ENCODE measurements around the gene SMOC1. TPM values are rescaled to one million over a fixed set of nuclear protein-coding genes. Genes with fewer than 3 reads are reported as not detected.
A peak's percentile ranks its signal among the peaks of the same experiment; 100 is the strongest.

SMOC1 gene
- total RNA-seq, 1 experiment from 2014 or later = 1.5 TPM

DNA sequence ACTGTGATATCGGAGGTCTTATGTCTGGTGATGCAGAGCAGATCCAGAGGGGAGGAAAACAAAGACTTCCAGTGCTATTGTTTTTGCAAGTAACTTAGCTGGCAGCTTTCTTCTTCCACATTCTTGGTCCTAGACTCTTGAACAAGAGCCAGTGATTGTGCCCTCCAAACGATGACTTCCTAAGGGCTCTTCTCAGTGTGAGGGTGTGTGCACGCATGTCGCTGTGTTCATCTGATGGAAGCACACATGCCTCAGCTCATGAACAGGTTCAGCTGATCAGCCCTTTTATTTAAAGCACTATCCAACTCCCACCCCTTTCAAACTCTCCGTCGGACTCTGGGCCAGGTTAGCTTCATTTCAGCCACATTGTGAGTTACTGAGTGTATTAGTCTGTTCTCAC lies 59.5 kb downstream of the SMOC1 start:
- no peak for DNase-seq (ENCODE audit: low read depth)

DNA sequence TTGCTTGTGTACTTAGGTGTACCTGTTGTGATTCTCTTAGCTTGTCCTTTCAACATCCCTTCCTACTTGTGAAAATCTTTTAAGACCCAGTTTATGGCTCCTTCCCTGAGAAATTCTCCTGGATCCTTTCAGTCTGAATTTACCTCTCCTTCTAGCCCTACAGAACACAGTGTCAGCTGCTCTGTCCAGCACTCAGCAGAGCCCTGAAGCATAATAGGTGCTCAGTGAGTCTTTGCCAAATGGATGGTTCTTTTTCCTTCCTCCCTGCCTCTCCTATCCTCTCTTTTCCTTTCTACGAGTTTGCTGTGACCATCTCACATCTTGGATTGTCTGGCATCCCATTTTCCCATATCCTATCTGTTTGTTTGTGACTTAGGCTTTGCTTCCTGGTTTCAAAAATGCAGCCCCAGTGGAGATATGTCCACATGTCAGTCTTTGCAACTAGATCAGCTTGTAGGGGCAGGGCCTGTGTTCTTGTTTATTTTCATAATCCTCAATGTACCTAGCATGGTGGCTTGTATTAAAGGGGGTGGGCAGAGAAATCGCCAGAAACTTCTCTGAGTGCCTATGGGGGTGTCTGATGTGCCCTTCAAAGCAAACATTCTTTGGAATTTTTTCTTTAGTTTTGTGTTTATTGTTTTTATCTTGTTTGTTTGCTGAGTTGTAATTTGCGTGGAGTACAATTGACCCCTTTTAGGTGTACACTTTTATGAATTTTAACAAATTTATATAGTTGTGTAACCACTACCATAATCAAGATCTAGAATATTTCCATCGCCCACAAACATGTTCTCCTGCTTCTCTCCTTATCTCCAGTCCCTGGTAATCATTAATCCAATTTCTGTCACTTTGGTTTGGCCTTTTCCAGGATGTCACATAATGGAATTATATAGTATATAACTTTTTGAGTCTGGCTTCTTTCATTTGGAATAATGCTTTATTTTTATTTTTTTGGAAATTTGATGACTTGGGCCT lies 62.8 kb downstream of the SMOC1 start:
- DNase-seq (ENCODE audit: low read depth) = no peak

DNA sequence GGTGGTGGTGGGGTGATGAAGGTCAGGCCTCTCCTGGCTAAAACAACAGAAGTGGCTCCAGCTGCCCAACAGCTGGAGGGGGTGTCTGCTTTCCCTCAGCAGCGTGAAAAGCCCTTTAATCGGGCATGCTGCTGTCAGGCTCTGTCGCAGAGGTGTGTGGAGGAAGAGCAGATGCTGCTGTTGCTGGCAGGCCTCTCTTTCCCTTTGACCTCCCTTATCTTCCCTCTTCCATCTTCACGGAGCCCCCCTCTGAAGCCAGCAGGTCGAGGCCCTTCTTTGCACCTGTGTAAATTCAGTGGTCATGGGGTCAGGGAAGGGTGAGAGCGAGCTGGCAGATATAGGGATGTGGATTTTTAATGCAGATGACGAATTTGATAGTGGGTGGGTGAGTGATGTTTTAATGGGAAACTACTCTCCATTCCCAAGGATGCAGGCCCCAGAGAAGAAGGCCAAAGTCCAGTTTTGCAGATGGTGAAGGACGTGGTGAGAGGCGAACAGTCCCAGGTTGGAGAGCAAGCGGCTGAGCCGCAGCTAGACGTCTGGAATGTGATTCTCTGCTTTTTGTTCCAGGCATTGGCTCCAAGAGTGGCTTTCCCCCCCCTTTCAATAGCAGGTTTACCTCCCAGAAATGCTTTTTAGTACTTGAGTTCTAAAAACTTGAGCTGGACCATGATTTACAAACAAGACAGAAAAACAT lies 64.0 kb downstream of the SMOC1 start:
- no peak for DNase-seq (ENCODE audit: low read depth)

DNA sequence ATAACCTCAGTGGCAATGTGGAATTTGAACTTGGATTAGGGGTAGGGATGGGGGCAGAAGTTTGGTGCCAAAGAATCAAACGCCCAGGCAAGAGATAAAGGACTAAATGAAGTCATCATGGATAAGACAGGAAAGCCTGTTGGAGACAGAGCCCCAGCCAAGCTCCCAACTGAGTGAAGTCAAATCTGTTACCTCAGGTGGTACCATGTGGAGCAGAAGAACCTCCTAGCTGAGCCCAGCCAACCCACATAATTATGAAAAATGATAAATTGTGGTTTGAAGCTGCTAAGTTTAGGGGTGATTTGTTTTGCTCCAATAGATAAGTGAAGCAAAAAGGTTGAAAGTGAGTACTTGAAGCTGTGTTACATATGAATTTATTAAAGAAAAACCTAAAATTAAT lies 66.1 kb downstream of the SMOC1 start:
- no peak for DNase-seq (ENCODE audit: low read depth)

DNA sequence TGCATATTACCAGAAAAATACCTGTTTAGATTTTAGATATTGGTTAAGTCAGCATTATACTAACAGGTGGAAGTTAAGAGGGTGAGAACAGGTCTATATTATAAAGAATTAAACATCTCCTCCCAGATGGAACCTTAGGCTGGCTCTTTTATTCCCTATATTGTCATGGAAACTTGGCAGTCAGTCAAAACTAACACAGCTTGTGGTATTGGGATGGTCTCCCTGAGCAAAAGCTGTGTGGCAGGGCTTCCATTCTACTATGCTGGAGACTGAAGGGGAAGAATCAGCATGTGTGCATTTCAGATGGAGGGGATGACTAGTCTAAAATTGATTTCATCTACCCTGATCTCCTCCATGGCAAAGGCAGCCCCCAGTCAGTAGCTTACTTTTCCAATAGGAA lies 66.7 kb downstream of the SMOC1 start:
- DNase-seq (ENCODE audit: low read depth) = peak; percentile 49

DNA sequence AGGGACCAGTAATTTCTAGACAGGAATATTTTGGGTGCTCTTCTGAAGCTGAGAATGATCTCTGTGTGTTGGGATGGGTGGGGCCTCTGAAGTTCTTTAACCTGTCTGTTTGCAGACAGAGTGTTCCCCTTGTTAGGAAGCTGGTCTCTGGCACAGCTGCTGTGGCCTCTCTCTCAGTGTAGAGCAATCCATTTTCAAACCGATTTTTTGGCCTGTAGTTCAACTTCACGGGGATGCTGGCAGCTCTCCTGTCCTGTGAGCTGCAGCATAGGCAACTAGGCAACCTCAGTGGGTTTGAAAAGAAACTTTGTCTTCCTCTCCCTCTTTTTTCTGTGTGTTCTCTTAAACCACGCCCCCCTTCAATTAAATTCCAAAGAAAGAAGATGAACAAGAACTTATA lies 69.1 kb downstream of the SMOC1 start:
- no peak for DNase-seq (ENCODE audit: low read depth)

DNA sequence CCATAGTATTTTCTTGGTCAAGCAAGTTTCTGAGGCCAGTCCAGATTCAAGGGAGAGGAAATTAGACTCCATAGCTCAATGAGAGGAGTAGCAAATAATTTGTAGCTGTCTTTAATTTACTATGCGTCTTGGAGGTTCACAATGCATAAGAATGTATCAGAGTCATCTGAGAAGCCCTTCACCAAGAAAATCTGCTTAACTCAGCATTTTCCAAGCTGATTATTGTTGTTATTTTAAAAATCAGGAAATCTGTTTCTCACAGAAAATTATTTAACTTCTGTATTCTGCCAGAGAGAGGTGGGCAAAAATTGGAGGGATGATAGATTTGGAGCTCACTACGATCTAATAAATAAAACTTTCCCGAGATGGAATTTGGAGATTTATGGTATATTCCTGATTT lies 72.0 kb downstream of the SMOC1 start:
- no peak for DNase-seq (ENCODE audit: low read depth)

DNA sequence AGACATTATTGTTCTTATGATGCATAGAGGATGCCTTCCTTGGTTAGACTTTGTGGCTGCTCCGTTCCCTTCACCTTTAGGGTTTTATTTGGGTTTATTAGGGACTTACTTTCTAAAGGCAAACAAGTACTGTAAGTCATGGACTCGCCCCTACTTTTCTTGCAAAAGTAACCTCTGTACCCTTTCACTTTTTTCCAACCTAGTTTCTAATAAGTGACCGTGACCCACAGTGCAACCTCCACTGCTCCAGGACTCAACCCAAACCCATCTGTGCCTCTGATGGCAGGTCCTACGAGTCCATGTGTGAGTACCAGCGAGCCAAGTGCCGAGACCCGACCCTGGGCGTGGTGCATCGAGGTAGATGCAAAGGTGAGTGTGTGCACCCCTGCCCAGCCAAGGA lies 72.7 kb downstream of the SMOC1 start:
- DNase-seq (ENCODE audit: low read depth) = no peak

DNA sequence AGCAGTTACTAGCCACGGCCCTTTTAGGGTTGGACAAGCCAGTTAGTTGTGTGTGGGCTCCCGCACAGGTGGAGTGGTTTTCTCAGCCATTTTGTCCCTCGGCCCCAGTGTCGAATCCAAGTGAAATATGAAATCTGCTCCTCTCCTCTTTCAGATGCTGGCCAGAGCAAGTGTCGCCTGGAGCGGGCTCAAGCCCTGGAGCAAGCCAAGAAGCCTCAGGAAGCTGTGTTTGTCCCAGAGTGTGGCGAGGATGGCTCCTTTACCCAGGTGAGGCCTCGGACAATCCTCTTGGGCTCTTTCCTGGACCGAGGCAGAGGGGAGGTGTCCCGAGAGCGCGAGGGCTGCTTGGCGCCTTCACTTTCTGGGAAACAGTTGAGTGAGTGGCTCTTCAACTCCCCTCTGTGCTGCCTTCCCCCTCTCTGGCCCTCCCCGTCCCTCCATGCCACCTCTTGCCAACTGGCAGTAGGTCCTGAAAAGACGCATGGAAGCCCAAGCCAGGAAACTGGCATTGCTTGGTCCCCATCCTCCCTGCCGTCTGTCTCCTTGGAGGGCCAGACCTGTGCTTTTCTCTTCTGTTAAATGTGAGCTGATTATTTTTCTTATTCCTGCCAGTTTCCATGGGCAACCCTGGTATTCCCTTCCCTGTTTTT lies 74.2 kb downstream of the SMOC1 start:
- no peak for DNase-seq (ENCODE audit: low read depth)

DNA sequence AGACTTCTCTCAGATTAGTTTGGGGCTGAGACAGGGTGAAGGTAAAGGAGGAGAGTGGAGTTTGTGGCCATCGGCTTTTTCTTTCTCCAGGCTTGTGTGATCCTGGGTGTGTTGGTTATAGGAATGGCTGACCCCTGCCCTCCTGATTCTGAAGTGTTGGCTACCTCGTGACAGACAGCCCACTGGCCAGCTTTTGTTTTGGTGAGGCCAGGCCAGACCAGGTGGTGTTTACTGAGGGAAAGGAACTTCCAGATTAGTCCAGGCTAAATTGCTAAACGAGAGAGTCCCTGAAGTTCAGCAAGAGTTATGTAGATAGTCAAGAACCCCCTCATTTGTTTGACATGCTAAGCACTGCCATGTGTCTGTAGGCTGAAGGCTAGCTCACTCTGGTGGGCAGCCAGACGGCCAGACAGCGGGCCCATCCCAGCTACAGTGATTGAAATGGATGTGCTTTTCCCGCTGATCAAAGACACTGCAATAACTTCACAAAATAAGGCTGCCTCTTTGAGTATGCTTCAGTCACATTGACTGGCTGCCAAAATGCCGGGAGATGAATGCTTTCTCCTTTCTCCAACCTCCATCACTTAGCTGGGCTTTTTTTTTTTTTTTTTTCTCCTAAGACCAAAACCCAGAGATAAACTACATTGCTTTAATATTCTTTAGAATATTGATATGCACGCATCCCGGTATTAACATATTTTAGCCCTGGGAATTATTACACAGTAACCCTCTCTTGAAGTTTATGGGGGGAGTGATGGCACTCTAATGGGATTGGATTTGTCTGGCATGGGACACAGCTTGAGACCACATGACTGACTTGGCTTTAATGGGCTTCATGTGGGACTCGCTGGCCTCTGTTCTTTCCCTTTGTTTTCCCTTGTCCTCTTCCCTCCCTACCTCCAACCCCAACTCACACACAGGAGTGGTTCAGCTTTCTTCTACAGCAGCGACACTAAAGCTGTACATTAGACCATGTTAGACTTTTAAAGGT lies 76.9 kb downstream of the SMOC1 start:
- DNase-seq (ENCODE audit: low read depth) = no peak

DNA sequence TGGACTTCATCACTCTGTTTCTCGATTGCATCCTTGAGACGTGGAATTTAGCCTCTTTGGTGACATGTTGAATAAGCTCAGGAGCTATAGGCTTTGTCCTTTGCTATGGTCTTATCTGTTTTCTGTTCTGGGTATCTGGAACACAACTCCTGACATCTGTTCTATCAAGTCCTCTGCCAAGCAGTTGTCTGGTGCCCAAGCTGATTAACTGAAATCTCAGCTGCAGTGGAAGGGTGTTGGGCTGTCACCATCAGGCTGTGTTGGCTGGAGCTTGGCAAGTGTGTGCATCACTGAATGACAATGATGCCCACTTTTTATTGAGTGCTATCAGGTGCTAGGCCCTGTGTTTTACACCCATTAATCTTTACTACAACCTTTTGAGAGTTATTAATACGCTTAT lies 77.8 kb downstream of the SMOC1 start:
- no peak for DNase-seq (ENCODE audit: low read depth)

DNA sequence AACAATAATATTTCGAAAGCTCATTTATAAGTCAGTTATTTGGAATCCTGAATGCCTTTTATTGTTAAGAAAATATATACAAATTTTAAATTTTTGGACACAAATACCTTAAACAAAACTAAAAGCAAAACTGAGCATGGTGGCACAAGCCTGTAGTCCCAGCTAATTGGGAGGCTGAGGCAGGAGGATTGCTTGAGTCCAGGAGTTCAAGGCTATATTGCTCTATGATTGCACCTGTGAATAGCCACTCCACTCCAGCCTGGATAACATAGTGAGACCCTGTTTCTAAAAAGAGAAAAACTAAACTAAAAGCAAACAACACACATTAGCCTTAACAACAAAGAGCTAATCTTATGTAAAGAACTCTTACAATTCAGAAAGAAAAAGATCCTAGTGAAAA lies 78.8 kb downstream of the SMOC1 start:
- no peak for DNase-seq (ENCODE audit: low read depth)

DNA sequence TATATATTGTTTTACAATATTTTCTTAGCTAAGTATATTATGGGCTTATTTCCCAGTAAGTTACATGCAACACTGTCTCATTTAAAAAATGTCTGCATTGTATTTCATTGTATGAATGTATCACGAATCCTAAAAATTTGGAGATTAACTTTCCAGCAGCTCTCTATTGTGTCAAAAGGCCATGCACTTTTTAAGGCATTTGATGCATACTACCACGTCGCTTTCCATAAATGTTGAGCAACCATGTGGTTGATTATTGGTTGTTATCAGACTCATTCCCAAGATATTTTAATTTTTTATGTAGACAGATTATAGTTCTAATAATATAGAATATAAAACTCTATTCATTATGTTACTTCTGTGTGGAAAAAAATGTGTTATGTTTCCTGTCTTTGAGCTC lies 79.9 kb downstream of the SMOC1 start:
- no peak for DNase-seq (ENCODE audit: low read depth)

DNA sequence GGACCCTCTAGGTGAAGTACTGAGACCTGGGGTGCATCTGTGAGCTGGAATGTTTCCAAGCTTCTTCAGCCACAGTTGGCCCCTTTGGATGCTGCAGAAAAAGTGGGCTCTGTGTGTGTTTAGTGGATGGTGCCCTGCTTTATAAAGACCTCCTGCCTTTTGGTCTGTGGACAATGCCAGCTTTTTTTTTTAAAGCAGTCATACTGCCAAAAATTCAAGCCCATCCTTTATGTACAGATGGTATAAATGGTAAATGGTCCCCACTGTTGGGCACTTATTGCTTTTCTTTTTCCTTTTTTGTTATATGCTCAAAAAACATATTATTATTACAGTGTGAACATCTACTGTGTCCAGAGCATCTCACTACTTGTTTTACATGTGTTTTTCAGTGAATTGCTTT lies 81.1 kb downstream of the SMOC1 start:
- DNase-seq (ENCODE audit: low read depth) = no peak

DNA sequence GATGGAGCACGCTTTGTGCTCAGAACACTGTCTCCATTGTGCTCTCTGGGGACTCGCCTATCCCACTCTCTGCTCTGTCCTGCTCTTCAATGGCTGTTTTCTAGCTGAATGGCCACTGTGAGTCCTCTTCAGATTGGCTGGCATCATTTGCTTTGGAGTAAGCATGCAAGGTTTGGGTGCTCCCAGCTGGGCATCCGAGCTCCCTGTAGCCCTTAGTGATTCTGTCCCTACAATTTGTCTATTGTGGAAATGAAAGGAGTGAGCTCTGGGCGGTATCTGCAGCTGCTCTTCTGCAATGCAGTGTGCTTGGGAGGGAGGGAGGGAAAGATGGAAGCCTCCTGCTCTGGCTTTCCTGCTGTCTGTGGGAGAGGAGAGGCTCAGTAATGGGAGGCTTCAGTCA lies 84.8 kb downstream of the SMOC1 start:
- no peak for DNase-seq (ENCODE audit: low read depth)

DNA sequence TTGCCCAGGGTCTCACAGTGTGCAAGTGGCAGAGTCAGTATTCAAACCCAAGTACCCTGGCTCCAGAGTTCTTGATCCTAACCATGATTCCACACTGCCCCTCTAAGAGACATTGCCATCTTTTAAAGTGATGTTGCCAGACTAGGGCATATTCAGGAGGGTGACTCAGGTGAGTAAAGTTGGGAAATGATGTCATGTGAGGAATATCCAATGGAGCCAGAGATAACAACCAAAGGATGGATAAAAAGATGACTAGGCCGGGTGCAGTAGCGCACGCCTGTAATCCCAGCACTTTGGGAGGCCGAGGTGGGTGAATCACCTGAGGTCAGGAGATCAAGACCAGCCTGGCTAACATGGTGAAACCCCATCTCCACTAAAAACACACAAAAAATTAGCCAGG lies 85.6 kb downstream of the SMOC1 start:
- DNase-seq (ENCODE audit: low read depth) = peak; percentile 53

DNA sequence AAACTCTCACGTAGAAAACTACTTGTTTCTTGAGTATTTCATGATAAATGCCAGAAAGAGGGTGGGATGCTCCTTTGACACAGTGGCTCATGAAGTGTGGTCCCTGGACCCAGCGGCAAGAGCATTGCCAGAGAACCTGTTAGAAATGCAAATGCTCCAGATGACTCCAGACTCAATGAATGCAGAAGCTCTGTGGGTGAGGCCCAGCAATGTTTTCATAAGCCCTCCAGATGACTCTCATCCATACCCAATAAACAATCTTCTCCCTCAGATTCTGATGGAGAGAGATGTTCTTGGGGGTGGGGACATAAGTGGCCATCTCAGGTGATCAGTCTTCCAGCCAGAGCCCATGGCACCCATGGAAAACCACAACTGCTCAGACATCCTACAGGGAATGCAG lies 88.9 kb downstream of the SMOC1 start:
- no peak for DNase-seq (ENCODE audit: low read depth)

DNA sequence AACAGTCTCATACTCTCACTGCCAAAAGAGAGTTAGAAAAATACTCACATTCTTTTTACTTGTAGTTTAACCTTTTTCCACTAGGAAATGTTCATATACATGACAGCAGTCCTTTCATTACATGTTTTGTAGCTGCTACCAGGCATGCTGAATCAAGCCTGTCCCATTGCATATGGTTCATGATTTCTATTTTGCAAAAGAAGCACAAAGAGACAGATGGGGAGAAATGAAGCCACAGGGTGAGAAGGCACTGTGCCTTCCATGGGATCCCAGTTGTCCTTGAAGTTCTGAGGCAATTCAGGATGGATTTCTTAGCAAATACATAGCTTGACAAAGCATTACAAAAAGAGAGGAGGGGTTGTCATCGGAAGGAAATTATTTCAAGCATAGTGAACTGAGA lies 89.5 kb downstream of the SMOC1 start:
- no peak for DNase-seq (ENCODE audit: low read depth)

DNA sequence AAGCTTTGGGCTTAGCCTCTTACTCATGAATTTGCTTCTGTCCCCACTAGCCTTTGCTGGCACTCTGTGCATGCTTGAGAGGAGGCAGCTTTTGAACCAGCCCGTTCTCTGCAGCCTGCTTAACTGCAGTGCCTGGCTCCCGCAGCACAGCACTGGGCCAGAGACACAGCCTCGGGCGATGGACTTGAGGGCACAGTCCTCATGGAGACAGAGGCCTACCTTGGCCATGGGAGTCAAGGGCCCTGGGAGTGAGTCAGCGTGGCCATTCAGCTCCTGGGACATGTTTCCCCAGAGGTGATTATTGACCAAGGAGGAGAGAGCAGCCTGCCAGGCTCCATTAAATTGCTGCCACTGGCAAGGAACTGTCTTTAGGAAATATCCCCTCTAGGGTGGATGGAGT lies 93.5 kb downstream of the SMOC1 start:
- DNase-seq (ENCODE audit: low read depth) = no peak

DNA sequence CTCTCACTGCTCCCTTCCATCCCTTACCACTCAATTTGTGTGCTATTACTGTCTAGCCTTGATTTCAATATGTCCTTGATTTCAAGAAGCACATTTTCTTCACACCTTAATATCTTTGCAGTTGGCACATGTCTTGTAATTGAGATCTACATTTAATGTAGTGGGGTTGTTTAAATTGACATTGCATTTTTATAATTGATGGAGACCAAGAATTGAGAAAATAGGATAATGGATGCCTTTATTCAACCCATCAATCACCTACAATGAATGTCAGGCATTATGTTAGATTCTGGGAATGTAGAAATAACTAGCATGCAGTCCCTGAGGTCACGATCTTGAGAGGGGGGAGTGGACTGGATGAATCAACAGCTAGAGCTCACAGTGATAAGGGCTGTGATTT lies 94.6 kb downstream of the SMOC1 start:
- no peak for DNase-seq (ENCODE audit: low read depth)

DNA sequence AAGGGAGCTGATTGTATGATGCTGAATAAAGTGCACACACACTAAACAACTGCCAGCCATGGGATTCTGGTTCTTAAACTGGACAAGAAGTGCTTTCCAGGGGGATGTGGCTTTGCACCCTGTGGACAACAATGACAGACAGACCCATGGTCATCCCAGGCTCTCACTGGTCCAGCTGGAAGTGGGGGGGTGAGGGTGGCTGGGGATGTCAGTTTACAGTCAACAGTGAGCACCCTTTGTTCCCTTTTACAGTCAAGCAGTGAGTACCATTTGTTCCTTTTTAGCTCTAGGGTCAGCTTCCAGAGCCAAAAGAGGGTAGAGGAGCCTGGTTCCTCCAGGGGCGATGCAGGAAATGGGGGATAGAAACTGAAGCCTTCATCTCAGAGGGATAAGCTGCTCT lies 100.7 kb downstream of the SMOC1 start:
- DNase-seq (ENCODE audit: low read depth) = no peak

Measured in HT1080 (cell line).